Measurements from ENCODE around the gene MAGI1.

DNA sequence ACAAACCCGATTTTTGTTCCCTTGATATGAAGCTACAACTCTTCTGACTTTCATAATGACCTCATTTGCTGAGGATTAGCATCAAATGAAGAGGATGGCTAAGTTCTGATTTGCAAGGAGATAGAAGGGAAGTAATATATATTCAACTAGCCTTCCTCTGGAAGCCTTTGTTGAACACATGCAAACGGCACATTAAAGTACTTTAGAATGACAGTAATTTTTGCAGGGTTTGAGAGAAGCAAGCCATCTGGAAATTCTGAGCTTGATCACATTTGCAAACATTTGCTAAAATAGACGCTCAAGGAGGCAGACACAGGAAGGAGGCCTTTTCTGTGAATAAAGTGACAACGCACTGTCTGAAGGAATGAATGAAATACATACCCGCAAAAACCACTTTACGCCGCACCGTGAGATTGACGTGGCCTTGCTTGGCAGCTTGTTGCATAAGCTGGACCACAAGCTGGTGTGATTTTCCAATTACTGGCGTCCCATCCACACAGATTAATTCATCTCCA is 657.2 kb downstream of the MAGI1 start:
- TF ChIP-seq, protein P1, sequence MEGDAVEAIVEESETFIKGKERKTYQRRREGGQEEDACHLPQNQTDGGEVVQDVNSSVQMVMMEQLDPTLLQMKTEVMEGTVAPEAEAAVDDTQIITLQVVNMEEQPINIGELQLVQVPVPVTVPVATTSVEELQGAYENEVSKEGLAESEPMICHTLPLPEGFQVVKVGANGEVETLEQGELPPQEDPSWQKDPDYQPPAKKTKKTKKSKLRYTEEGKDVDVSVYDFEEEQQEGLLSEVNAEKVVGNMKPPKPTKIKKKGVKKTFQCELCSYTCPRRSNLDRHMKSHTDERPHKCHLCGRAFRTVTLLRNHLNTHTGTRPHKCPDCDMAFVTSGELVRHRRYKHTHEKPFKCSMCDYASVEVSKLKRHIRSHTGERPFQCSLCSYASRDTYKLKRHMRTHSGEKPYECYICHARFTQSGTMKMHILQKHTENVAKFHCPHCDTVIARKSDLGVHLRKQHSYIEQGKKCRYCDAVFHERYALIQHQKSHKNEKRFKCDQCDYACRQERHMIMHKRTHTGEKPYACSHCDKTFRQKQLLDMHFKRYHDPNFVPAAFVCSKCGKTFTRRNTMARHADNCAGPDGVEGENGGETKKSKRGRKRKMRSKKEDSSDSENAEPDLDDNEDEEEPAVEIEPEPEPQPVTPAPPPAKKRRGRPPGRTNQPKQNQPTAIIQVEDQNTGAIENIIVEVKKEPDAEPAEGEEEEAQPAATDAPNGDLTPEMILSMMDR (conservative IDR thresholded peaks at IDR 0.05) = no peak
- no peak for TF ChIP-seq ZFX (IDR thresholded peaks at IDR 0.05)

Data from C4-2B (cell line).